Measurements from ENCODE around the gene MCM3. TPM values are rescaled to one million over a fixed set of nuclear protein-coding genes. Genes with fewer than 3 reads are reported as not detected.

Gene MCM3
- total RNA-seq, 1 donor from 2014 or later, result 214 TPM

- peaks cover 10% of the 10 kb centered on the region for H3K4me1 Mint-ChIP-seq (ENCODE audit: low read depth)
- no peak overlapping the region for H3K27ac Mint-ChIP-seq
- DNase-seq (ENCODE audit: low spot score), result no peak
- H3K9me3 Mint-ChIP-seq, result no peaks in the 10 kb centered on the region
- H3K36me3 Mint-ChIP-seq (ENCODE audit: low read depth), result no peaks in the 10 kb centered on the region
- H3K27me3 Mint-ChIP-seq (ENCODE audit: insufficient read depth), result no peaks in the 10 kb centered on the region
- intact Hi-C loops (cut with micrococcal nuclease), result no loop called here
- H3K4me3 Mint-ChIP-seq, result no peak overlapping the region
Observed at GRCh38 chr6:52312461-52312860, 27.9 kb upstream of the MCM3 start.

DNA sequence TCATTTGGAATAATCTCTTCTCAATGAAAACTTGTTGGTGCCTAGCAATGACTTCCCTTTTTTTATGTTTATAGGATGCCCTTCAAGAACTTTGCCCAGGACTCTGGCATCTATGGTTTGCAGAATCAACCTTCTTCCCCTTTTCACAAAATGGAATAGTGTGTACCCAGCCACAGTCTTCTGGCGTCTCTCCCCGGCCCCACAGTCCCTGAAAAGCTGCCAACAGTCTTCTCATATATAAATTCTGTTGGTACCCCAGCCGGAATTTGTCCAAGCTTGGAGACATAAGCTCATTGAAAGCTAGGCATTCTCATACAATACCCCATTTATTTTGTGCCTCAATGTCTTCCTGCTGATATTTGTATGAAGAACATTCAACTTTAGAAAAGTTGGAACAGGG, 26.4 kb upstream of the MCM3 start:
- no peak overlapping the region for H3K4me3 Mint-ChIP-seq
- no peaks in the 10 kb centered on the region for H3K36me3 Mint-ChIP-seq (ENCODE audit: low read depth)
- H3K27me3 Mint-ChIP-seq (ENCODE audit: insufficient read depth), result no peaks in the 10 kb centered on the region
- H3K9me3 Mint-ChIP-seq, result no peaks in the 10 kb centered on the region
- H3K27ac Mint-ChIP-seq, result no peak overlapping the region
- peaks cover 22% of the 10 kb centered on the region for H3K4me1 Mint-ChIP-seq (ENCODE audit: low read depth)
- intact Hi-C loops (cut with micrococcal nuclease), result no loop called here
- DNase-seq (ENCODE audit: low spot score), result no peak

DNA sequence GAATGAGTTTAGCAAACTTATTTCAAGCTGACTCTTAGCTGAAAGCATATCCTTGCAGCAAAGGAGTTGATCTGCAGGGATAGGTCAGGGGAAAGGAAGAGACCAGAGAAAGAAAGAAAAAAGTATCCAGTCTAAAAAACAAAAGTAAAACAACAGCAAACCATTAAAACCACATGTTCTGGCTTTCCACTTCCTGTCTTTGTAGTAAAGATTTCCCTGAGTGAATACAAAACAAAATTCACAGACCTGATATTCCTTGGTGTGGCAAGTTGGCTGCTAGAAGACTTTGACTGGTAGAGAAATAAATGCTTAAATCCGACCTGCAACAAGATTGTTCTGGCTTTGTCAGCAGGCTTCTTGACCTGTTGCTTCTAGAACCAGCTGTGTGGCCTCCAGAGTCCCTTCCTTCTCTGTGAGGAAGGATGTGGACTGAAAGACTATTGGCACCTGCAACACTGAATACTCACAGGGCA, 23.4 kb upstream of the MCM3 start:
- intact Hi-C loops (cut with micrococcal nuclease), result loop anchor here (1.0 to 5.0 kb wide), 2 partner anchors 12 to 54 kb away; partner anchors contain the start of gene PAQR8
- DNase-seq (ENCODE audit: low spot score), result no peak
- Mint-ChIP-seq H3K27ac (peak overlapping the region; percentile 40), H3K27me3 (ENCODE audit: insufficient read depth) (no peaks in the 10 kb centered on the region), H3K36me3 (ENCODE audit: low read depth) (no peaks in the 10 kb centered on the region), H3K4me1 (ENCODE audit: low read depth) (peaks cover 47% of the 10 kb centered on the region), H3K4me3 (peak overlapping the region; percentile 53), H3K9me3 (no peaks in the 10 kb centered on the region)

- Mint-ChIP-seq H3K27me3 (ENCODE audit: insufficient read depth) (no peaks in the 10 kb centered on the region), H3K27ac (peak overlapping the region; percentile 40), H3K4me1 (ENCODE audit: low read depth) (peaks cover 50% of the 10 kb centered on the region), H3K9me3 (no peaks in the 10 kb centered on the region), H3K36me3 (ENCODE audit: low read depth) (no peaks in the 10 kb centered on the region), H3K4me3 (peak overlapping the region; percentile 53)
- intact Hi-C loops (cut with micrococcal nuclease), result loop anchor here (1.0 to 5.0 kb wide), 2 partner anchors 11 to 55 kb away; partner anchors contain the start of gene PAQR8
- no peak for DNase-seq (ENCODE audit: low spot score)
Observed at GRCh38 chr6:52306972-52307870, 22.7 kb upstream of the MCM3 start.

DNA sequence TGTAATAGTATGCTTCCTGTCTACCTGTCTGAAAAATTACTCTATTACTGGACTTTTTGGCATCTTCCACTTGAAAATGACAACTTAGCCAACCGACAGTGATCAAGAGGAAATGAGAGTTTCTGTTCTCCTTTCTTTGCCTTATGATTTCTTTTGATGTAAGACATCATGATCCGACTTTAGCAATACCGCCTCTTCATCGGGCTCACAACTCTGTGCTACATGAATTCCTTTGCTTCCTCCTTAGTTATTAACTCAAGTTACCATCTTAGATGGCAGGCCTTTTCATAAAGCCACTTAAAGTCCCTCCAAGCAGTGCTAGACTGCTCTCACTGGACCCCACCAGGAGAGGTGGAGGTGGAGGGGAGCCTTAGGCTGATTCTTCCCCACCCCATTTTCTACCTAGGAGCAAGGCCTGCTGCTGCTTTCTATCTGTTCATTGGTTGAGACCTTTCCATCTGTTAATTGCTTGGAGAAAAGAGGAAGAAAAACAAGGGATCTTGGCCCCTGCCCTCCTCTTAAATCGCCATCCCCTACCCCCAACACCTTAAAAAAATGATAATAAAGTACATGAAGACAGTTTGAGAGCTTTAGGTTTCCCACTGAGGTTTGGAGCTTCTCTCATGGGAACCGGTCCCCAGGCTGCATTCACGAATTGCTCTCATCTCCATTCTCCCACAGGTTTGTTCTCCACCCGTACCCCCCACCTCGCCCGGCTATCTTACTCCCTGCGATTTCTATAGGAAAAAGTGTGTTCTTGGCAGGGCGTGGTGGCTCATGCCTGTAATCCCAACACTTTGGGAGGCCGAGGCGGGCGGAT, 21.6 kb upstream of the MCM3 start:
- H3K4me1 Mint-ChIP-seq (ENCODE audit: low read depth), result peaks cover 50% of the 10 kb centered on the region
- H3K27ac Mint-ChIP-seq, result peak overlapping the region; percentile 58
- no peak for DNase-seq (ENCODE audit: low spot score)
- peak overlapping the region; percentile 37 for H3K4me3 Mint-ChIP-seq
- H3K27me3 Mint-ChIP-seq (ENCODE audit: insufficient read depth), result no peaks in the 10 kb centered on the region
- H3K9me3 Mint-ChIP-seq, result no peaks in the 10 kb centered on the region
- intact Hi-C loops (cut with micrococcal nuclease), result loop anchor here (1.0 to 5.0 kb wide), 3 partner anchors 19 to 89 kb away; partner anchors contain the start of gene PAQR8
- peaks cover under 1% of the 10 kb centered on the region for H3K36me3 Mint-ChIP-seq (ENCODE audit: low read depth)

DNA sequence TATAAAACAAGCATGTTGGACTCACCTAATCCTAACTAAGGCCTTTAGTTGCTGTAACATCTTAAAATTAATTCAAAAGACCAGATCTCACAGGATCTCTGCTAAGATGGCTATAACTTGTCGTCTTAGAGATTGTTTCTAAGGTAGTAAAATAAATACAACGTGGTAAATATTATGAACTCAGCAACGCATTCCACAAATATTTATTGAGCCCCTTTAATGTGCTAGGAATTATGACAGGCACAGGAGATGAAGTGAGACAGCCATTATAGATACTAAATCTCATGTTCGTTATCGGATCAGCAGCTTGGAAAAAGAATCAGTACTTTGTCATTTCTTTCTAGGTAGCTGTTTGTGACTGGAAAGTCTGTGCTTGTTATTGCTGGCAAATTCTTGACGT, 20.9 kb upstream of the MCM3 start:
- H3K4me3 Mint-ChIP-seq, result peak overlapping the region; percentile 10
- peaks cover 3% of the 10 kb centered on the region for H3K36me3 Mint-ChIP-seq (ENCODE audit: low read depth)
- intact Hi-C loops (cut with micrococcal nuclease), result loop anchor here (1.0 to 5.0 kb wide), 3 partner anchors 18 to 89 kb away; partner anchors contain the start of gene PAQR8
- no peaks in the 10 kb centered on the region for H3K9me3 Mint-ChIP-seq
- no peaks in the 10 kb centered on the region for H3K27me3 Mint-ChIP-seq (ENCODE audit: insufficient read depth)
- H3K4me1 Mint-ChIP-seq (ENCODE audit: low read depth), result peaks cover 50% of the 10 kb centered on the region
- H3K27ac Mint-ChIP-seq, result peak overlapping the region; percentile 45
- no peak for DNase-seq (ENCODE audit: low spot score)

- intact Hi-C loops (cut with micrococcal nuclease), result loop anchor here (1.0 to 5.0 kb wide), 3 partner anchors 18 to 90 kb away; partner anchors contain the start of gene PAQR8
- peak overlapping the region; percentile 10 for H3K4me3 Mint-ChIP-seq
- H3K27me3 Mint-ChIP-seq (ENCODE audit: insufficient read depth), result no peaks in the 10 kb centered on the region
- H3K36me3 Mint-ChIP-seq (ENCODE audit: low read depth), result peaks cover 3% of the 10 kb centered on the region
- H3K9me3 Mint-ChIP-seq, result no peaks in the 10 kb centered on the region
- peak overlapping the region; percentile 45 for H3K27ac Mint-ChIP-seq
- H3K4me1 Mint-ChIP-seq (ENCODE audit: low read depth), result peaks cover 50% of the 10 kb centered on the region
- DNase-seq (ENCODE audit: low spot score), result no peak
Observed at GRCh38 chr6:52304983-52305390, 20.4 kb upstream of the MCM3 start.

GRCh38 chr6:52303178-52303577, 18.6 kb upstream of the MCM3 start:
- Mint-ChIP-seq H3K27me3 (ENCODE audit: insufficient read depth) (no peaks in the 10 kb centered on the region), H3K36me3 (ENCODE audit: low read depth) (peaks cover 3% of the 10 kb centered on the region), H3K4me1 (ENCODE audit: low read depth) (peaks cover 59% of the 10 kb centered on the region), H3K9me3 (no peaks in the 10 kb centered on the region), H3K4me3 (no peak overlapping the region), H3K27ac (no peak overlapping the region)
- intact Hi-C loops (cut with micrococcal nuclease), result no loop called here
- DNase-seq (ENCODE audit: low spot score), result no peak

GRCh38 chr6:52301326-52301725, 16.8 kb upstream of the MCM3 start:
- DNase-seq (ENCODE audit: low spot score), result no peak
- Mint-ChIP-seq H3K4me1 (ENCODE audit: low read depth) (peaks cover 62% of the 10 kb centered on the region), H3K9me3 (peaks cover 4% of the 10 kb centered on the region), H3K4me3 (no peak overlapping the region), H3K27me3 (ENCODE audit: insufficient read depth) (no peaks in the 10 kb centered on the region), H3K27ac (no peak overlapping the region), H3K36me3 (ENCODE audit: low read depth) (peaks cover 8% of the 10 kb centered on the region)
- intact Hi-C loops (cut with micrococcal nuclease), result no loop called here

DNA sequence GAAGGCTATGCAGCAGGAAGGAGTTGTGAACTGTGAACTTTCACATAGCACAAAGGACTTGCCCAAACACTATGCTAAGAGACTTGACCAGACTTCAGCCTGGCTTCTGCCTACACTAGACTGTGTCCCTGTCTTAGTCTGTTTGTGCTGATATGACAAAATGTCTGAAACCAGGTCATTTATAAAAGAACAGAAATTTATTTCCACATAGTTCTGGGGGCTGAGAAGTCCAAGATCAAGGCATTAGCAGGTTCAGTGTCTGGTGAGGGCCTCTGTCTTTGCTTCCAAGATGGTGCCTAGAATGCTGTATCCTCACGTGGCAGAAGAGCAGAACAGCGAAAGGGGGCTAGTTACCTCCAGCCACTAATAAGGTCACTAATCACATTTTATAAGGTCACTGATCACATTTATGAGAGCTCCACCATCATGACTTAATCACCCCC, 16.0 kb upstream of the MCM3 start:
- Mint-ChIP-seq H3K4me3 (no peak overlapping the region), H3K4me1 (ENCODE audit: low read depth) (peaks cover 62% of the 10 kb centered on the region), H3K9me3 (peaks cover 4% of the 10 kb centered on the region), H3K36me3 (ENCODE audit: low read depth) (peaks cover 8% of the 10 kb centered on the region), H3K27ac (no peak overlapping the region), H3K27me3 (ENCODE audit: insufficient read depth) (no peaks in the 10 kb centered on the region)
- no peak for DNase-seq (ENCODE audit: low spot score)
- intact Hi-C loops (cut with micrococcal nuclease), result no loop called here

GRCh38 chr6:52299653-52300052, 15.1 kb upstream of the MCM3 start:
- no peak for DNase-seq (ENCODE audit: low spot score)
- Mint-ChIP-seq H3K9me3 (peaks cover 4% of the 10 kb centered on the region), H3K4me3 (no peak overlapping the region), H3K36me3 (ENCODE audit: low read depth) (peaks cover 8% of the 10 kb centered on the region), H3K4me1 (ENCODE audit: low read depth) (peaks cover 55% of the 10 kb centered on the region), H3K27me3 (ENCODE audit: insufficient read depth) (no peaks in the 10 kb centered on the region), H3K27ac (no peak overlapping the region)
- intact Hi-C loops (cut with micrococcal nuclease), result no loop called here

DNA sequence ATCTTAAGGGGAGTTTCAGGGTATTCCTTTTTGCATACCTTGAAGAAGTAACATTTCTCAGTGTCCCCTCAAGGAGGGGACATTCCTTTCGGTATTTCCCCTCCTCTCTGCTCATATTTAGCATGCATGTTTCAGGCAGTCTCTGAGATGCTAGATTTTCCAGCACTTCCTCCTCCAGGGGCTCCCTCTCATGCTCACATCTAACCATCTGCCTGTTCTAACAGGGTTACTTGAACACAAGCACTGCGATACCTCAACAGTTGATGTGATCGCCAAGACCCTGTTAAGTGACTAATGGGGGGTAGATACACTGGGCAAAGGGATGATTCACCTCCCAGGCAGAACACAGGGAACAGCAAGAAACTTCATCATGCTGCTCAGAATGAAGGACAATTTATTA, 12.9 kb upstream of the MCM3 start:
- intact Hi-C loops (cut with micrococcal nuclease), result loop anchor here (2.0 kb wide), 2 partner anchors 71 to 101 kb away; no protein-coding TSS in a partner anchor
- H3K27me3 Mint-ChIP-seq (ENCODE audit: insufficient read depth), result no peaks in the 10 kb centered on the region
- H3K36me3 Mint-ChIP-seq (ENCODE audit: low read depth), result peaks cover 10% of the 10 kb centered on the region
- peaks cover 4% of the 10 kb centered on the region for H3K9me3 Mint-ChIP-seq
- no peak for DNase-seq (ENCODE audit: low spot score)
- H3K27ac Mint-ChIP-seq, result peak overlapping the region; percentile 53
- H3K4me3 Mint-ChIP-seq, result peak overlapping the region; percentile 23
- peaks cover 40% of the 10 kb centered on the region for H3K4me1 Mint-ChIP-seq (ENCODE audit: low read depth)

All from activated T-helper 1 cell treated with anti-CD3 and anti-CD28 coated beads, Interleukin-12 subunit alpha, Interleukin-12 subunit beta, Interleukin-2, Interleukin-4 antibody, amounts not matched to agents 30 ng/mL and 10 ng/mL and 1 ng/mL, durations not matched to agents 14 hours and 24 hours and 36 hours (primary cell).